ENCODE measurements around the gene LRRC7. TPM values are rescaled to one million over a fixed set of nuclear protein-coding genes. Genes with fewer than 3 reads are reported as not detected.

The LRRC7 gene
- polyA plus RNA-seq, 1 of the 3 experiments (the other 2 are of a cell fraction) = 0.02 TPM

DNA sequence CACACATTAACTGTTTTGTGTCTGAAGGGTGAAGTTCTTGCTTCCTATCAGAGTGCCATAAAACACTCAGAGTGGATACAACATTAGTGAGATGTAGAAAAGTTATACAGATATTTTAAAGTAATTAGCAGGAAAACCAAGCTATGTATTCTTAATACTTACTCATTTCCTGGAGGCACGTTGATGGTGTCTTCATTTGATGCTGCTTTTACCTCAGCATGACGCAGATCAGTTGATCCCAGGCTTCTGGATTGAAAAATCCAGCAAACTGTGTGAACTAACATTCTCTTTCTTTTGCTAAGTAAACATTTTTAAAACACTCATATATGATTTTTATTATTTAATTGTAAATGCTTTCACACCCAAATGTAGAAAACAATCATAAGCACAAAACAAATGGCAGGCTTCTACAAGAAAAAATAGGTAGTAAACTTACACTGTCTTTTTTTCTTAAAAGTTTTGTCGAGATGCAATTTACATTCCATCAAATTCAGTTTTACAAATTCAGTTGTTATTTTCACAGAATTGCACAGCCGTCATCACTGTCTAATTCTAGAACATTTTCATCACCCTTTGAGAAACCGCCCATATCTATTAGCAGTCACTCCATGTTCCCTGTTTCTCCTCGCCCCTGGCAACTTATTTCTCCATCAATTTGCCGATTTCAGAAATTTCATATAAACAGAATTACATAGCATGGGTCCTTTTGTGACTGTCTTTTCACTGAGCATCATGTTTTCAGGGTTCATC lies 198.9 kb downstream of the LRRC7 start (continued):
- TF ChIP-seq, protein P1, sequence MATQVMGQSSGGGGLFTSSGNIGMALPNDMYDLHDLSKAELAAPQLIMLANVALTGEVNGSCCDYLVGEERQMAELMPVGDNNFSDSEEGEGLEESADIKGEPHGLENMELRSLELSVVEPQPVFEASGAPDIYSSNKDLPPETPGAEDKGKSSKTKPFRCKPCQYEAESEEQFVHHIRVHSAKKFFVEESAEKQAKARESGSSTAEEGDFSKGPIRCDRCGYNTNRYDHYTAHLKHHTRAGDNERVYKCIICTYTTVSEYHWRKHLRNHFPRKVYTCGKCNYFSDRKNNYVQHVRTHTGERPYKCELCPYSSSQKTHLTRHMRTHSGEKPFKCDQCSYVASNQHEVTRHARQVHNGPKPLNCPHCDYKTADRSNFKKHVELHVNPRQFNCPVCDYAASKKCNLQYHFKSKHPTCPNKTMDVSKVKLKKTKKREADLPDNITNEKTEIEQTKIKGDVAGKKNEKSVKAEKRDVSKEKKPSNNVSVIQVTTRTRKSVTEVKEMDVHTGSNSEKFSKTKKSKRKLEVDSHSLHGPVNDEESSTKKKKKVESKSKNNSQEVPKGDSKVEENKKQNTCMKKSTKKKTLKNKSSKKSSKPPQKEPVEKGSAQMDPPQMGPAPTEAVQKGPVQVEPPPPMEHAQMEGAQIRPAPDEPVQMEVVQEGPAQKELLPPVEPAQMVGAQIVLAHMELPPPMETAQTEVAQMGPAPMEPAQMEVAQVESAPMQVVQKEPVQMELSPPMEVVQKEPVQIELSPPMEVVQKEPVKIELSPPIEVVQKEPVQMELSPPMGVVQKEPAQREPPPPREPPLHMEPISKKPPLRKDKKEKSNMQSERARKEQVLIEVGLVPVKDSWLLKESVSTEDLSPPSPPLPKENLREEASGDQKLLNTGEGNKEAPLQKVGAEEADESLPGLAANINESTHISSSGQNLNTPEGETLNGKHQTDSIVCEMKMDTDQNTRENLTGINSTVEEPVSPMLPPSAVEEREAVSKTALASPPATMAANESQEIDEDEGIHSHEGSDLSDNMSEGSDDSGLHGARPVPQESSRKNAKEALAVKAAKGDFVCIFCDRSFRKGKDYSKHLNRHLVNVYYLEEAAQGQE (IDR thresholded peaks at IDR 0.05; ENCODE audit: low read depth, low read length) = no peak

DNA sequence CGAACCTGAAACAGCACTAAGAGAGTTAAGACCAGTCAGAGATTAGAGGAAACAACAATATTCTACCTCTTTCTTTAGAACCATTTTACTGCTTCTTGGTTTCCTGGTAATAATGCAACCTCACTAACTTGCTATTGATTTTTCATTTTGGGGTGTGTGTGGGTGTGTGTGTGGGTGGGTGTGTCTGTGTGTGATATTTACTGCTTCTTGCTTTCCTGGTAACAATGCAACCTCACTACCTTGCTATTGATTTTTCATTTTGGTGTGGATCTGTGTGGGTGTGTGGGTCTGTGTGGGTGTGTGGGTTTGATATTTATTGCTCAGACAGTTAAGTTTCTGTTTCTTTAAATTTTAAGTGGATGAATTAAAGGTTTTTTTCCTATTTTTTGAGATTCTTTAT lies 208.8 kb downstream of the LRRC7 start:
- POLR2A ChIA-PET = no interaction called here
- Histone ChIP-seq H2AFZ (ENCODE audit: low read depth) (no peak overlapping the region), H3K9me2 (no peaks in the 10 kb centered on the region), H3K9me3 (no peaks in the 10 kb centered on the region), H3K79me2 (ENCODE audit: insufficient read depth) (no peaks in the 10 kb centered on the region), H3K4me2 (no peak overlapping the region), H3K4me1 (ENCODE audit: control insufficient read depth in 1 of 2, insufficient read depth in 2 of 2, low read depth in 1 of 2, low read length in 1 of 2) (no peaks in the 10 kb centered on the region), H3K4me3 (ENCODE audit: low read depth in 2 of 2, low read length in 1 of 2) (no peak overlapping the region), H3K9ac (no peak overlapping the region), H4K20me1 (ENCODE audit: insufficient read depth) (no peaks in the 10 kb centered on the region), H3F3A (replicated peaks; ENCODE audit: insufficient read depth) (no peaks in the 10 kb centered on the region), H3K36me3 (replicated peaks in 1 of 2; ENCODE audit: control insufficient read depth in 1 of 2, insufficient read depth in 2 of 2, low read length in 1 of 2) (no peaks in the 10 kb centered on the region), H3K27me3 (ENCODE audit: insufficient read depth) (no peaks in the 10 kb centered on the region; the same call in 1 of the 2 replicates), H3K27ac (ENCODE audit: low read depth in 2 of 2, low read length in 1 of 2) (no peak overlapping the region)
- DNase-seq = no peak
- WGBS (ENCODE audit: low lambda C conversion rate) = 36% methylated on average over 1 of the region's 1 CpG
- CTCF ChIA-PET = interaction anchor here (1.2 kb wide), 1 partner anchor 14 kb away, joined by 3 read pairs; no protein-coding TSS in a partner anchor
- no peak for TF ChIP-seq TAF1 (IDR thresholded peaks at IDR 0.05; ENCODE audit: borderline replicate concordance, low read depth, low read length)
- TF ChIP-seq, protein P2, sequence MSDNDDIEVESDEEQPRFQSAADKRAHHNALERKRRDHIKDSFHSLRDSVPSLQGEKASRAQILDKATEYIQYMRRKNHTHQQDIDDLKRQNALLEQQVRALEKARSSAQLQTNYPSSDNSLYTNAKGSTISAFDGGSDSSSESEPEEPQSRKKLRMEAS (IDR thresholded peaks at IDR 0.05; ENCODE audit: low read depth) = no peak
- no peak for TF ChIP-seq TEAD4 (IDR thresholded peaks at IDR 0.05; ENCODE audit: borderline replicate concordance, insufficient read depth)
- no peak for TF ChIP-seq NRF1 (IDR thresholded peaks at IDR 0.05; ENCODE audit: low read depth, low read length)
- TF ChIP-seq EZH2phosphoT487 (IDR thresholded peaks at IDR 0.05; ENCODE audit: borderline replicate concordance, low read depth) = no peak
- TF ChIP-seq, protein P3, sequence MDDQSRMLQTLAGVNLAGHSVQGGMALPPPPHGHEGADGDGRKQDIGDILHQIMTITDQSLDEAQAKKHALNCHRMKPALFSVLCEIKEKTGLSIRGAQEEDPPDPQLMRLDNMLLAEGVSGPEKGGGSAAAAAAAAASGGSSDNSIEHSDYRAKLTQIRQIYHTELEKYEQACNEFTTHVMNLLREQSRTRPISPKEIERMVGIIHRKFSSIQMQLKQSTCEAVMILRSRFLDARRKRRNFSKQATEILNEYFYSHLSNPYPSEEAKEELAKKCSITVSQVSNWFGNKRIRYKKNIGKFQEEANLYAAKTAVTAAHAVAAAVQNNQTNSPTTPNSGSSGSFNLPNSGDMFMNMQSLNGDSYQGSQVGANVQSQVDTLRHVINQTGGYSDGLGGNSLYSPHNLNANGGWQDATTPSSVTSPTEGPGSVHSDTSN (IDR thresholded peaks at IDR 0.05) = no peak
- TF ChIP-seq FOXM1 (IDR thresholded peaks at IDR 0.05; ENCODE audit: low read depth) = no peak
- TF ChIP-seq, protein P4, sequence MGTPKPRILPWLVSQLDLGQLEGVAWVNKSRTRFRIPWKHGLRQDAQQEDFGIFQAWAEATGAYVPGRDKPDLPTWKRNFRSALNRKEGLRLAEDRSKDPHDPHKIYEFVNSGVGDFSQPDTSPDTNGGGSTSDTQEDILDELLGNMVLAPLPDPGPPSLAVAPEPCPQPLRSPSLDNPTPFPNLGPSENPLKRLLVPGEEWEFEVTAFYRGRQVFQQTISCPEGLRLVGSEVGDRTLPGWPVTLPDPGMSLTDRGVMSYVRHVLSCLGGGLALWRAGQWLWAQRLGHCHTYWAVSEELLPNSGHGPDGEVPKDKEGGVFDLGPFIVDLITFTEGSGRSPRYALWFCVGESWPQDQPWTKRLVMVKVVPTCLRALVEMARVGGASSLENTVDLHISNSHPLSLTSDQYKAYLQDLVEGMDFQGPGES (IDR thresholded peaks at IDR 0.05; ENCODE audit: low read depth, low read length) = no peak
- TF ChIP-seq RFX5 (IDR thresholded peaks at IDR 0.05; ENCODE audit: low read length) = no peak
- no peak for TF ChIP-seq POLR2AphosphoS5 (IDR thresholded peaks at IDR 0.05; ENCODE audit: low read depth, low read length)
- TF ChIP-seq YY1 (IDR thresholded peaks at IDR 0.05; ENCODE audit: low read depth) = no peak
- TF ChIP-seq EP300 (IDR thresholded peaks at IDR 0.05; ENCODE audit: borderline replicate concordance in 1 of 2, low read depth in 1 of 2, low read length in 1 of 2) = no peak
- TF ChIP-seq RAD21 (IDR thresholded peaks at IDR 0.05; ENCODE audit: low read length) = no peak
- TF ChIP-seq, protein P5, sequence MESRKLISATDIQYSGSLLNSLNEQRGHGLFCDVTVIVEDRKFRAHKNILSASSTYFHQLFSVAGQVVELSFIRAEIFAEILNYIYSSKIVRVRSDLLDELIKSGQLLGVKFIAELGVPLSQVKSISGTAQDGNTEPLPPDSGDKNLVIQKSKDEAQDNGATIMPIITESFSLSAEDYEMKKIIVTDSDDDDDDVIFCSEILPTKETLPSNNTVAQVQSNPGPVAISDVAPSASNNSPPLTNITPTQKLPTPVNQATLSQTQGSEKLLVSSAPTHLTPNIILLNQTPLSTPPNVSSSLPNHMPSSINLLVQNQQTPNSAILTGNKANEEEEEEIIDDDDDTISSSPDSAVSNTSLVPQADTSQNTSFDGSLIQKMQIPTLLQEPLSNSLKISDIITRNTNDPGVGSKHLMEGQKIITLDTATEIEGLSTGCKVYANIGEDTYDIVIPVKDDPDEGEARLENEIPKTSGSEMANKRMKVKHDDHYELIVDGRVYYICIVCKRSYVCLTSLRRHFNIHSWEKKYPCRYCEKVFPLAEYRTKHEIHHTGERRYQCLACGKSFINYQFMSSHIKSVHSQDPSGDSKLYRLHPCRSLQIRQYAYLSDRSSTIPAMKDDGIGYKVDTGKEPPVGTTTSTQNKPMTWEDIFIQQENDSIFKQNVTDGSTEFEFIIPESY (IDR thresholded peaks at IDR 0.05; ENCODE audit: borderline replicate concordance, low read depth) = no peak
- no peak for TF ChIP-seq CHD2 (IDR thresholded peaks at IDR 0.05; ENCODE audit: low read length, partially characterized antibody)
- TF ChIP-seq, protein P6, sequence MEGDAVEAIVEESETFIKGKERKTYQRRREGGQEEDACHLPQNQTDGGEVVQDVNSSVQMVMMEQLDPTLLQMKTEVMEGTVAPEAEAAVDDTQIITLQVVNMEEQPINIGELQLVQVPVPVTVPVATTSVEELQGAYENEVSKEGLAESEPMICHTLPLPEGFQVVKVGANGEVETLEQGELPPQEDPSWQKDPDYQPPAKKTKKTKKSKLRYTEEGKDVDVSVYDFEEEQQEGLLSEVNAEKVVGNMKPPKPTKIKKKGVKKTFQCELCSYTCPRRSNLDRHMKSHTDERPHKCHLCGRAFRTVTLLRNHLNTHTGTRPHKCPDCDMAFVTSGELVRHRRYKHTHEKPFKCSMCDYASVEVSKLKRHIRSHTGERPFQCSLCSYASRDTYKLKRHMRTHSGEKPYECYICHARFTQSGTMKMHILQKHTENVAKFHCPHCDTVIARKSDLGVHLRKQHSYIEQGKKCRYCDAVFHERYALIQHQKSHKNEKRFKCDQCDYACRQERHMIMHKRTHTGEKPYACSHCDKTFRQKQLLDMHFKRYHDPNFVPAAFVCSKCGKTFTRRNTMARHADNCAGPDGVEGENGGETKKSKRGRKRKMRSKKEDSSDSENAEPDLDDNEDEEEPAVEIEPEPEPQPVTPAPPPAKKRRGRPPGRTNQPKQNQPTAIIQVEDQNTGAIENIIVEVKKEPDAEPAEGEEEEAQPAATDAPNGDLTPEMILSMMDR (IDR thresholded peaks at IDR 0.05) = no peak
- TF ChIP-seq MXI1 (IDR thresholded peaks at IDR 0.05; ENCODE audit: low read depth, low read length) = no peak
- no peak for TF ChIP-seq JUND (IDR thresholded peaks at IDR 0.05)

All from SK-N-SH (cell line).